Loucy (cell line): ENCODE measurements around the gene CCDC92.

Experiments used
- H2AFZ ChIP-seq: fragments of 200-600 bp; sonication (generic); 2 replicates; pipeline ENCODE4 v1.6.0; 2016; ENCODE audit warnings: antibody characterized with exemption, mild to moderate bottlenecking, low read length, moderate library complexity
- H3F3A ChIP-seq: fragments of 200-600 bp; 2 replicates; pipeline ENCODE4 v1.6.0; 2016; ENCODE audit warnings: antibody characterized with exemption, low read depth, mild to moderate bottlenecking
- H3K27me3 ChIP-seq: fragments of 200-600 bp; sonication (generic); 2 replicates; pipeline ENCODE4 v1.6.1; 2014; ENCODE audit warnings: low read length, mild to moderate bottlenecking; ENCODE audit not compliant: insufficient read depth, poor library complexity, severe bottlenecking
- H3K36me3 ChIP-seq: fragments of 200-600 bp; sonication (generic); 2 replicates; pipeline ENCODE4 v1.6.1; 2016; ENCODE audit warnings: low read length; ENCODE audit not compliant: insufficient read depth
- H3K4me1 ChIP-seq: fragments of 200-600 bp; sonication (generic); 2 replicates; pipeline ENCODE4 v1.5.1; 2014; ENCODE audit warnings: low read length, mild to moderate bottlenecking; ENCODE audit not compliant: insufficient read depth, poor library complexity, severe bottlenecking
- H3K4me2 ChIP-seq: fragments of 200-600 bp; sonication (generic); 2 replicates; pipeline ENCODE4 v1.6.0; 2014; ENCODE audit warnings: antibody characterized with exemption, low read length, low read depth, mild to moderate bottlenecking; ENCODE audit not compliant: poor library complexity, severe bottlenecking
- H3K4me3 ChIP-seq: fragments of 200-600 bp; sonication (generic); 2 replicates; pipeline ENCODE4 v1.5.1; 2014; ENCODE audit warnings: low read length, mild to moderate bottlenecking, mixed read lengths; ENCODE audit not compliant: poor library complexity, severe bottlenecking
- H3K79me2 ChIP-seq: fragments of 200-600 bp; sonication (generic); 2 replicates; pipeline ENCODE4 v1.6.1; 2014; ENCODE audit warnings: low read length; ENCODE audit not compliant: insufficient read depth
- H3K9ac ChIP-seq: fragments of 200-600 bp; sonication (generic); 2 replicates; pipeline ENCODE4 v1.6.0; 2014; ENCODE audit warnings: mild to moderate bottlenecking, low read depth, low read length, moderate library complexity; ENCODE audit not compliant: poor library complexity, severe bottlenecking
- H3K9me2 ChIP-seq: fragments of 200-600 bp; sonication (generic); replicated peaks from 2 replicates; pipeline ENCODE4 v1.6.1; 2016; ENCODE audit warnings: low read depth, low read length, mixed read lengths
- H3K9me3 ChIP-seq: fragments of 200-600 bp; sonication (generic); 2 replicates; pipeline ENCODE4 v1.6.1; 2014; ENCODE audit warnings: mild to moderate bottlenecking, antibody characterized with exemption, low read length, low read depth; ENCODE audit not compliant: insufficient read depth
- H4K20me1 ChIP-seq: fragments of 200-600 bp; sonication (generic); 2 replicates; pipeline ENCODE4 v1.6.0; 2014; ENCODE audit warnings: antibody characterized with exemption, low read length, mild to moderate bottlenecking; ENCODE audit not compliant: insufficient read depth, poor library complexity, severe bottlenecking
- CTCF ChIP-seq: fragments of 200-600 bp; sonication (generic); conservative IDR thresholded peaks from 2 replicates; pipeline ENCODE4 v1.5.1; 2014; ENCODE audit warnings: mild to moderate bottlenecking, antibody characterized with exemption, low read length
- EZH2phosphoT487 ChIP-seq: fragments of 200-600 bp; IDR thresholded peaks from 2 replicates; pipeline ENCODE4 v1.6.1; 2018; ENCODE audit warnings: antibody characterized with exemption, mild to moderate bottlenecking, moderate library complexity, borderline replicate concordance

CCDC92 gene

GRCh38 chr12:123924539-123924938 is 48.1 kb downstream of the CCDC92 start:
- Histone ChIP-seq H3K9ac (no peak overlapping the region), H3K4me2 (no peak overlapping the region), H3K79me2 (no peaks in the 10 kb centered on the region), H3K4me3 (no peak overlapping the region), H3K9me3 (no peaks in the 10 kb centered on the region), H3K4me1 (no peaks in the 10 kb centered on the region), H3K27me3 (no peaks in the 10 kb centered on the region), H3K36me3 (no peaks in the 10 kb centered on the region), H3K9me2 (no peaks in the 10 kb centered on the region), H3F3A (no peaks in the 10 kb centered on the region), H2AFZ (no peak overlapping the region), H4K20me1 (no peaks in the 10 kb centered on the region)
- no peak for TF ChIP-seq EZH2phosphoT487
- TF ChIP-seq CTCF = no peak

GRCh38 chr12:123923927-123924326 is 48.7 kb downstream of the CCDC92 start:
- H3K4me3 ChIP-seq = no peak overlapping the region
- TF ChIP-seq EZH2phosphoT487 (no peak), CTCF (no peak)
- no peaks in the 10 kb centered on the region for H3K9me2 ChIP-seq
- no peaks in the 10 kb centered on the region for H3K9me3 ChIP-seq
- no peaks in the 10 kb centered on the region for H3K36me3 ChIP-seq
- H3K4me2 ChIP-seq = no peak overlapping the region
- no peaks in the 10 kb centered on the region for H3K4me1 ChIP-seq
- no peaks in the 10 kb centered on the region for H4K20me1 ChIP-seq
- H3K79me2 ChIP-seq = no peaks in the 10 kb centered on the region
- H2AFZ ChIP-seq = no peak overlapping the region
- no peaks in the 10 kb centered on the region for H3K27me3 ChIP-seq
- no peaks in the 10 kb centered on the region for H3F3A ChIP-seq
- no peak overlapping the region for H3K9ac ChIP-seq

GRCh38 chr12:123923038-123923437 is 49.6 kb downstream of the CCDC92 start:
- no peaks in the 10 kb centered on the region for H4K20me1 ChIP-seq
- H3K4me3 ChIP-seq = no peak overlapping the region
- no peaks in the 10 kb centered on the region for H3K36me3 ChIP-seq
- H3K4me2 ChIP-seq = no peak overlapping the region
- no peaks in the 10 kb centered on the region for H3K9me2 ChIP-seq
- H3K9ac ChIP-seq = no peak overlapping the region
- no peaks in the 10 kb centered on the region for H3K4me1 ChIP-seq
- H3F3A ChIP-seq = no peaks in the 10 kb centered on the region
- no peaks in the 10 kb centered on the region for H3K9me3 ChIP-seq
- no peak for TF ChIP-seq CTCF
- TF ChIP-seq EZH2phosphoT487 = no peak
- H3K79me2 ChIP-seq = no peaks in the 10 kb centered on the region
- H2AFZ ChIP-seq = no peak overlapping the region
- H3K27me3 ChIP-seq = no peaks in the 10 kb centered on the region
